ENCODE data around the gene ZNF587.
"Not testable (repeated sequence)": the region's sequence is repeated elsewhere in the genome, so short reads cannot be mapped to it uniquely, and the experiment has no call there.

- not testable (repeated sequence) for TF ChIP-seq CTCF (conservative IDR thresholded peaks at IDR 0.05 in 1 of 2, IDR thresholded peaks at IDR 0.05 in 1 of 2; ENCODE audit: extremely low read depth in 1 of 2, insufficient read depth in 1 of 2, low read depth in 1 of 2, low read length in 2 of 2); EZH2 (IDR thresholded peaks at IDR 0.05; ENCODE audit: borderline replicate concordance, low read length)
Observed at GRCh38 chr19:57849666-57850473, at the start of gene ZNF587.
